Embryonic facial prominence (tissue), 1 donor: ENCODE measurements around the gene INTS13.
"Not testable (repeated sequence)": the region's sequence is repeated elsewhere in the genome, so short reads cannot be mapped to it uniquely, and the experiment has no call there.

Source experiments
- DNase-seq: peaks from one replicate; pipeline ENCODE4 v3.0.0-alpha.2; 2016; ENCODE audit errors: extremely low spot score

Gene INTS13

DNA sequence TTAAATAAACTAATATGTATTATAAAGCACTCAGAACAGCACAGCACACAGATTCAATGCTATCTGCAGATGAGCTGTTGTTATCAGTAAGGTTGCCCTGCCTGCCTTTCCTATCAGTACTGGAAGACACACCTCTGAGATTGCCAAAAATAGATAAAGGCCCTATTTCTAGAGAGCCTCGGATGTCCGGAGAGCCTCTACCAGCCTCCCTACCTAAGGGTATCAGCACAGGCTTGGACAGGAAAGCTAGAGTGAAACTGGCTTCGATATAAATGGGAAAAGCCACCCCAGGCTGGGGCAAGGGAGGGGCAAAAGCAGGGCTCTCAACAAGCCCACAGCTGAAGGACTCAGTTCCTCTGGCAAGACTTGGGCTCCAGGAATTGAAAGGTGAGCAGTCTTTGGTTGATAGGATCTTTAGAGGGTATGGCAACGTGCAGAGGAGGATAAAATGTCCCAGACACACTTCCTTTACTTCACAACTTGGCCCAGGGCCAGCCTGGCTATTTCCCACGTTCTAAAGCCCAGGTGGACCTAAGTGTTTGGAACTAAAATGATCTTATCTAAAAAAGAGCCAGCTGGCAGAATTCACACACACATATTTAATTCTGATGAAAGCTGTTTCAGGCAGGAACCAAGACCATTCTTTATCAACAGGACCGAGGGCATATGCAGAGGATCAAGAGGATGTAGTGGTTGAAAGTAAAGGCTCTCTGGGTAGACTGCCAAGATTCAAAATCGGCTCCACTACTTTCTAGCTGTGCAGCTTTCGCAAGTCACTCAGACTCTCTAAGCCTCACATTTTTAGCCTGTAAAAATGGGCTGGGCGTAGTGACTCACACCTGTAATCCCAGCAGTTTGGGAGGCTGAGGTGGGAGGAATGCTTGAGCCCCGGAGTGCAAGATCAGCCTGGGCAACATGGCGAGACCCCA, 67.0 kb downstream of the INTS13 start:
- no peak for DNase-seq

DNA sequence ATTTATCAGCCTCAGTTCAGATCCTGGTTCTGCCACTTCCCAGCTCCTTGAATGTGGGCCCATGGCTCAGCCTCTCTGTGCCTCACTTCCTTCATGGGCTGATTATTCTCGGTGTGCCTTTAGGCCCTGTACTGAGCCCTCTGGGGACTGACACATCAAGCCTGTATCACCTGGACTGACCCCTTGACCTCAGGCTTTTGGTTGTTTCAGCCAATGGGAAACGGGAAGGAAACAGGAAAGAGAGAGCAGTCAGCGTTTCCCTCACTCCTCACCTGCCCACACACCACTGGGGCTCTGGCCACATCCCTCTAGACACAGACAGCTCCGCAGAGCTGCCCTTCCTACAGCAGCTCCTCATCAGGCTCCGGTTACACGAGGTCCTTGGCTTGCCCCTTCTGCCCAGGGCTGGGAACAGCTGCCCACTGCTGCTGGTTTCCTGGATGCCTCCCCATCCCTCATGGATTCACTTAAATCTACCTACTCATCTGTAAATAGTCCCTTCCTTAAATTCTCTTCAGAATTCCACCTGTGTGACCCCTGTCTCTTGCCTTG, 67.8 kb downstream of the INTS13 start:
- no peak for DNase-seq

DNA sequence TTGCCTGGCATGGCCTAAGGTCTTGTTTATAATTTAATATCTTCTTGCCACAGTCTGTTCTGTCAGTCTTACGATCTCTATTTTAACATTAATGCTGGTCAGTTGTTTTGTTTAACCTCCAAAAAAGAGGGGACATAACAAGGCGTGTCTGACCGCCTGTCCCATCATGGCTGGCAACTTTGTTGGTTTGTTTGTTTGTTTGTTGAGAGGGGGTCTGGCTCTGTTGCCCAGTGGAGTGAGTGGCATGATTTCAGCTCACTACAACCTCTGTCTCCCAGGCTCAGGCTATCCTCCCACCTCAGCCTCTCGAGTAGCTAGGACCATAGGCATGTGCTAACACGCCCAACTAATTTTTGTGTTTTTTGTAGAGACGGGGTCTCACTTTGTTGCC, 68.7 kb downstream of the INTS13 start:
- DNase-seq: no peak

DNA sequence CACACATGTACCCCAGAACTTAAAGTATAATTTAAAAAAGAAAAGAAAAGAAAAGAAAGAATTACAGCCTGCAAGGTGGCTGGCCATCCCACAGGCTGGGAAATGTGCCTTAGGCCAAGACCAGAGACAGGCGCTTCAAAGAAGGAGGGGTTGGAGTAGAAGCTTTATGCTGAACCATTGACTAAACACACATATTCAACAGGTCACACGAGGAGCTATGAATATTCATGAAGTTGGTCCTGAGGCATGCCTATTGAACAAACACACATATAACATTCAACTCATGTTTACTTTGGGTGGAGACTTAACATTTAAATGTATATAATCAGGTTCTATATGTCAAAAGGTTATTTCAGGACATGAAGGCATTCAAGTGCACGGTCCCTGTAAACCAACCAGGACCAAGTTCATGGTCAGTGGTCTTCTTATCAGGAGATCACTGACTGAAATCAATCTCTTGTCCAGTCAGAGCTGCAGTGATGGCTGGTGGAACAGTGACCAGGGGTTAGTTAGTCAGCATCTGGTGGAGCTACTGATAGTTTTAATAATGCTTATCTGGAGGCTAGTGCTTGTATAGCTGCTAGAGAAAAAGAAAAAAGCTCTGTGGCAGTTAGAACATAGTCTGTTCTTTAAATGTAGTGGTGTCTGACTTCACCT, 69.2 kb downstream of the INTS13 start:
- no peak for DNase-seq

DNA sequence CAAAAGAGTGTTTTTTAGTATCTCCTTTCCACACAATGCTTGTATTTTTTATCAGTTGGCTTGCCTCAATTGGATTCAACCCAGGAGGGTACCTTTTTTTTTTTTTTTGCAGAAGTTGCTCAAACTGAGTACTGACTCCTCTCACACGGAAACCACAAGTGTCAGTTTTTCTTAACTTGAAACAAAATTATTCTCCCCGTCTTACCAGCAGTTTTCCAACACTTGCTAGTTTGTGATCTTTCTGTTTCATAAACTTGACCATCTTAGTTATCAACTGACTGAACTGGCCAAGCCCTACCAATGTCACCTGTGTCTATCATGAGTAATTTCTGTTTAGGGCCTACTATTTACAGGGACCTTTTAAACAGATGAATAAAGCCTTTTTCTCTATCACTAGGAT, 70.7 kb downstream of the INTS13 start:
- DNase-seq: no peak

DNA sequence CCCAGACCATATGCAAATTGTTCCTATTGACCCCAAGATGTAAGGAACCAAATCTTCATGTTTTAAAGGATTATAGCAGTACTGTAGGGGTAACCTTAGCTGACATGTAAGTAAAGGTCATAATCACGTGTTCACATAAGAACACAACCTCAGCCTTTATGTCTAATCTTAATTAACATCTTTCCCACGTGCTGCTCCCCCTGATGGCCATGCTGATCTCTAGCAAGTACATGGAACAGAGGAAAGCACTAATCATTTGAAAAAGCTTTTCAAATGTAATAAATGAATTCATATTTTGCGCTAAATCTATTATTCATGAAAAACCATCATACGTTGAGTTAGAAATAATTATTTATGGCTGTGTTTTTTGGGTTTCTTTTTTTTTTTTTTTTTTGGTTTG, 74.3 kb downstream of the INTS13 start:
- no peak for DNase-seq

DNA sequence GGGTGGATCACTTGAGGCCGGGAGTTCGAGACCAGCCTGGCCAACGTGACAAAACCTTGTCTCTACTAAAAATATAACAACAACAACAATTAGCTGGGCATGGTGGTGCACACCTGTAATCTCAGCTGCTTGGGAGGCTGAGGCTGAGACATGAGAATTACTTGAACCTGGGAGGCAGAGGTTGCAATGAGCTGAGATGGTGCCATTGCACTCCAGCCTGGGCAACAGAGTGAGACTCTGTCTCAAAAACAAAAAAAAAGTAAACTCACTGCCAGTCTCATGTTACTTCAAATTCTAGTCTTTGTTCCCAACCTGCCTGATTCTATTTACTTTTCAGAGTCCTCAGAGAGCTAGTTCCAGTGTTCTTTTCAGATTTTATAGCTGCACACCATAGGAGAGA, 75.0 kb downstream of the INTS13 start:
- DNase-seq: not testable (repeated sequence)

DNA sequence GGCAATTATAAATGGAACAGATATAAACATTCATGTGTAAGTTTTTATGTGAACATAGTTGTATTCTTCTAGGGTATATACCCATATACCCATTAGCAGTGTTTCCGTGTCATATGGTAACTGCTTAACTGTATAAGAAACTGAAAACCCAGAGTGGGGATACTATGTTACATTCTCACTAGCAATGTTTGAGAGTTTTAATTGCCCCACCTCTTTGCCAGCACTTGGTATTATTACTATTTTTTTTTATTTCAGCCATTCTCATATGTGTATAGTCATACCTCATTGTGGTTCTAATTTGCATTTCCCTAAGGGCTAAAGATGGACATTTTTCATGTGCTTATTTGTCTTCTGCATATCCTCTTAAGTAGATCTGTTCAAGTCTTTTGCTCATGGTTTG, 76.1 kb downstream of the INTS13 start:
- no peak for DNase-seq

DNA sequence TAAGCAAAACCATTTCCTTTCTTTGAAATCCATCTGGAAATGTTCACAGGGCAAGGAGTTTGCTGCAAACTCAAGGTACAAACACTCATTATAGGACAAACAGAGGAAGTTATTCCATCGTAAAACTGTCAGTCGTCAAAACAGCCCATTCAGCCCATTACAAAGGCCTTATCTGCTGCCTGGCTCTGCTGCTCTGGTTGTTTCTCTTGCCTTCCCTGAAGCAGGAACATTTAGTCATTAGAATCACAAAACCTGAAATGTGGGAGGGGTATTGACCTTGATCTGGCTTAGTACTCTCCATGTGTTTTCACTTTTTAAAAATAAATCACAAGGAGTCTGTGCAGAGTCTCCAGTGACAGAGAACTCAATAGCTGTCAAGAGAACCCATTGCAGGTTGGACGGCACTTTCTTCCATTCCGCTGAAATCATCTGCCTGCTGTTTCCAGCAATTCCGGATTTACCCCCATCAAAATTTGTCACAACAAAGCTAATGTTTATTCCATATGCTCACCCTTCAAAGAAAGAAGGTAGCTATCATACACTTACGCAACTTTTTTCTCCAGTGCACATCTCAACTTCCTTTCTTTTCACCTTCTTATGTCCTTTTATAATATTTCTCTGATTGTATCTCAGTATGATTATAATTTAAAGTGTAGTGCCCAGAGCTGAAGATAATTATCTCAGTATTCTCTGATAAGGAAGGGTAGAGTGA, 80.2 kb downstream of the INTS13 start:
- DNase-seq: no peak

DNA sequence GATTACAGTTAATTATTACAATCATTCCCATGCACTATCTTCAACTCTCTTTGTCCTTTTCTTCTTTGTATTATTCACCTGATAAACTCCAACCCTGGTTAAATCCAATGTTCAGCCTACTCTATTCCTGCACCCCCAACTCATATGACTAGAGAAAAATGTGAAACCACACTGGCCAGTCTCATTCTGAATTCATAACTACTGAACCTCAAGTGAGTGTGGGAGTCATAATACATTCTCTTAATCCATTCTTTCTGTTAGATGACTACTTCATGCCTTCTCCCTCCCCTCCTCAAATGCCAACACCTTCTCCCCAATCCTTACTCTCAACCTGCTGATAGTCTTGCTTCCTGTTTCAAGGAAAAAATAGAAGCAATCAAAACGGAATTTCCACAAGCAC, 82.4 kb downstream of the INTS13 start:
- DNase-seq: no peak
